HL-60 (cell line): Measurements from ENCODE around the gene HMGCS2.

ENCODE experiments used
- DNase-seq, 2 experiments: peaks; one replicate each; pipeline ENCODE4 v3.0.0-alpha.2; 2010 to 2020; ENCODE audit warnings: low read depth in 1 of 2, low spot score in 1 of 2
- H3K27ac ChIP-seq: fragments of 250-450 bp; sonication (Bioruptor Pico); replicated peaks from 2 replicates; pipeline ENCODE4 v1.5.1; 2020; ENCODE audit warnings: mild to moderate bottlenecking, moderate library complexity
- H3K27me3 ChIP-seq: fragments of 250-450 bp; sonication (Bioruptor Pico); 2 replicates; pipeline ENCODE4 v1.5.1; 2021; ENCODE audit warnings: mild to moderate bottlenecking, moderate library complexity; ENCODE audit not compliant: insufficient read depth, poor library complexity, severe bottlenecking
- H3K4me3 ChIP-seq: replicated peaks from 2 replicates; pipeline ENCODE4 v1.5.1; 2011; ENCODE audit warnings: mild to moderate bottlenecking, control low read depth, low read length; ENCODE audit not compliant: insufficient read depth
- GABPA ChIP-seq: IDR thresholded peaks from 2 replicates; pipeline ENCODE4 v1.6.1; 2012; ENCODE audit warnings: low read depth
- POLR2AphosphoS5 ChIP-seq: IDR thresholded peaks from 2 replicates; pipeline ENCODE4 v1.6.1; 2012; ENCODE audit warnings: low read depth
- SPI1 ChIP-seq: IDR thresholded peaks from 2 replicates; pipeline ENCODE4 v1.6.1; 2012; ENCODE audit warnings: low read depth, mild to moderate bottlenecking, borderline replicate concordance
- TF ChIP-seq, protein P1 (sequence below): IDR thresholded peaks from 2 replicates; pipeline ENCODE4 v1.6.1; 2012; ENCODE audit warnings: low read depth; ENCODE audit not compliant: insufficient replicate concordance
- TF ChIP-seq, protein P2 (sequence below): IDR thresholded peaks from one replicate; pipeline ENCODE4 v1.5.1; 2011; ENCODE audit warnings: low read length, control low read depth, inconsistent platforms; ENCODE audit not compliant: insufficient read depth

Gene HMGCS2

DNA sequence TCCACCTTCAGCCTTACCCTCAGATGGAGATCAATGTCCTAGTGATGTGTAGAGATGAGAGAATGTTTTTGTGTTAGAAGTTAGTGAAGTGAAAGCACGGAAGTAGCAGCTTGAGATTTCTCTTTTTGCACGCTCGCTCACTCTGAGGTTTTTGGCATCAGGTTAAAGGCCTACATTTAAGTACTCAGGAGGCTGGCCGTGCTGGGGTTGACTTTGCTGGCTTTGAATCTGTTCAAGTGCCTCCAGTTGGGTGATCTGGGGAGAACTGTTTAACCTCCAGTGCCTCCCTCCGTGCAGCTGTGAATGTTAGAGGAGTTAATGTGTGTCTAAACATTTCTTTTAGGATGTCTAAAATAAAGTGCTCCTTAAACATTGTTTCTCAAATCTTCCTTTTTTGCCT, 43.1 kb downstream of the HMGCS2 start:
- DNase-seq = no peak
- no peaks in the 10 kb centered on the region for H3K27me3 ChIP-seq
- TF ChIP-seq GABPA (no peak), SPI1 (no peak), POLR2AphosphoS5 (no peak)
- TF ChIP-seq, protein P1, sequence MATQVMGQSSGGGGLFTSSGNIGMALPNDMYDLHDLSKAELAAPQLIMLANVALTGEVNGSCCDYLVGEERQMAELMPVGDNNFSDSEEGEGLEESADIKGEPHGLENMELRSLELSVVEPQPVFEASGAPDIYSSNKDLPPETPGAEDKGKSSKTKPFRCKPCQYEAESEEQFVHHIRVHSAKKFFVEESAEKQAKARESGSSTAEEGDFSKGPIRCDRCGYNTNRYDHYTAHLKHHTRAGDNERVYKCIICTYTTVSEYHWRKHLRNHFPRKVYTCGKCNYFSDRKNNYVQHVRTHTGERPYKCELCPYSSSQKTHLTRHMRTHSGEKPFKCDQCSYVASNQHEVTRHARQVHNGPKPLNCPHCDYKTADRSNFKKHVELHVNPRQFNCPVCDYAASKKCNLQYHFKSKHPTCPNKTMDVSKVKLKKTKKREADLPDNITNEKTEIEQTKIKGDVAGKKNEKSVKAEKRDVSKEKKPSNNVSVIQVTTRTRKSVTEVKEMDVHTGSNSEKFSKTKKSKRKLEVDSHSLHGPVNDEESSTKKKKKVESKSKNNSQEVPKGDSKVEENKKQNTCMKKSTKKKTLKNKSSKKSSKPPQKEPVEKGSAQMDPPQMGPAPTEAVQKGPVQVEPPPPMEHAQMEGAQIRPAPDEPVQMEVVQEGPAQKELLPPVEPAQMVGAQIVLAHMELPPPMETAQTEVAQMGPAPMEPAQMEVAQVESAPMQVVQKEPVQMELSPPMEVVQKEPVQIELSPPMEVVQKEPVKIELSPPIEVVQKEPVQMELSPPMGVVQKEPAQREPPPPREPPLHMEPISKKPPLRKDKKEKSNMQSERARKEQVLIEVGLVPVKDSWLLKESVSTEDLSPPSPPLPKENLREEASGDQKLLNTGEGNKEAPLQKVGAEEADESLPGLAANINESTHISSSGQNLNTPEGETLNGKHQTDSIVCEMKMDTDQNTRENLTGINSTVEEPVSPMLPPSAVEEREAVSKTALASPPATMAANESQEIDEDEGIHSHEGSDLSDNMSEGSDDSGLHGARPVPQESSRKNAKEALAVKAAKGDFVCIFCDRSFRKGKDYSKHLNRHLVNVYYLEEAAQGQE = no peak
- TF ChIP-seq, protein P2, sequence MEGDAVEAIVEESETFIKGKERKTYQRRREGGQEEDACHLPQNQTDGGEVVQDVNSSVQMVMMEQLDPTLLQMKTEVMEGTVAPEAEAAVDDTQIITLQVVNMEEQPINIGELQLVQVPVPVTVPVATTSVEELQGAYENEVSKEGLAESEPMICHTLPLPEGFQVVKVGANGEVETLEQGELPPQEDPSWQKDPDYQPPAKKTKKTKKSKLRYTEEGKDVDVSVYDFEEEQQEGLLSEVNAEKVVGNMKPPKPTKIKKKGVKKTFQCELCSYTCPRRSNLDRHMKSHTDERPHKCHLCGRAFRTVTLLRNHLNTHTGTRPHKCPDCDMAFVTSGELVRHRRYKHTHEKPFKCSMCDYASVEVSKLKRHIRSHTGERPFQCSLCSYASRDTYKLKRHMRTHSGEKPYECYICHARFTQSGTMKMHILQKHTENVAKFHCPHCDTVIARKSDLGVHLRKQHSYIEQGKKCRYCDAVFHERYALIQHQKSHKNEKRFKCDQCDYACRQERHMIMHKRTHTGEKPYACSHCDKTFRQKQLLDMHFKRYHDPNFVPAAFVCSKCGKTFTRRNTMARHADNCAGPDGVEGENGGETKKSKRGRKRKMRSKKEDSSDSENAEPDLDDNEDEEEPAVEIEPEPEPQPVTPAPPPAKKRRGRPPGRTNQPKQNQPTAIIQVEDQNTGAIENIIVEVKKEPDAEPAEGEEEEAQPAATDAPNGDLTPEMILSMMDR = no peak
- no peak overlapping the region for H3K27ac ChIP-seq
- no peak overlapping the region for H3K4me3 ChIP-seq

DNA sequence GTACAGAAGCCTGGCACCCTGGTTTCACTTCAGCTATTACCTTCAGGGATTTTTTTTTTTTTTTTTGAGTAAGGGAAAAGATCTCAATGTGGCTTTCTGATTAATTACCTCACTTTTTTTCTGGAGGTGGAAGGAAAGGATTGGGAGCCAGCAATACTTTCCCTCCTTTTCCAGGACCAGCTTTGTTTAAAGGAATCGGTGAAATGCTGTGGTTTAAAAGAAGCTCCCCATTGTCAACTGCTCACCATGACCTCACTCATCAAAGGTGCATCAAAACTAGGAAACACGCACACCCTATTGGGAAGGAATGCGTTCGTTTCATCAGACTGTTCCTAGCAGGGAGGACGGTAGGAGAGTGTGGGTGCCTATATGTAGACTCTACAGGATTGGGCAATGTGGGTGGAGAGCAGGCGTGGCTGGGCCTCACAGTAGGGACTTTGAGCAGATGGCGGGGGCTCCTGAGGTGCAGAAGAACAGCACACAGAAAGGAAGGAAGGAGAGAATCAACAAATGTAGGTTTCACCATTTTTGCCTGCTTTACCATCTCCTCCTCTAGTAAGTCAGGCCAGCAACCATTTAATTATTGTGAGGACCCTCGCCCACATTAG, 44.0 kb downstream of the HMGCS2 start:
- no peak for TF ChIP-seq GABPA
- TF ChIP-seq, protein P2 = no peak
- no peak for TF ChIP-seq SPI1
- no peak for TF ChIP-seq POLR2AphosphoS5
- TF ChIP-seq, protein P1 = no peak
- Histone ChIP-seq H3K27ac (no peak overlapping the region), H3K4me3 (no peak overlapping the region), H3K27me3 (no peaks in the 10 kb centered on the region)
- DNase-seq = no peak

DNA sequence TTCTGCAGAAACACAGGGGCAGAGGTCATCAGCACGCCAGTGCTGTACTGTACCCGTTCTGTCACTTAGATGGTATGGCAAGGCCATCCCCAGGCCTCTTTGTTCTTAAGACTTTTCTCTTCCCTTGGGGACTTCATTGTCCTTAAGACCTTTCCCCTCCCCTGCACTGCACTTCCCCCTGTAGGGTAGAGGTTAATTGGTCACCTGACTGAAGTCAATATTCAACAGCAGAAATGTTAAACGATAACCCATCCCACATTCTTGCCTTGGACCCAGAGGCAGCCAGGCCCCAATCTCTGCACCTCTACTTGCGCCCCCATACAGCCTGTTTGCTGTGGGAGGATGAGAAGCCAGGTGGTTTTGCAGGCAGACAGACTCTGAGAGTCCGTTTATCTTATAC, 46.8 kb downstream of the HMGCS2 start:
- TF ChIP-seq SPI1 = no peak
- TF ChIP-seq, protein P1 = no peak
- TF ChIP-seq, protein P2 = no peak
- DNase-seq = no peak
- H3K4me3 ChIP-seq = no peak overlapping the region
- no peak overlapping the region for H3K27ac ChIP-seq
- no peaks in the 10 kb centered on the region for H3K27me3 ChIP-seq
